ENCODE data around the gene SLC12A7. TPM values are rescaled to one million over a fixed set of nuclear protein-coding genes. Genes with fewer than 3 reads are reported as not detected.

Gene SLC12A7
- polyA plus RNA-seq, 1 donor (not counting 4 experiments of a cell fraction or from before 2014, with no cell fraction given): 1.5 TPM

- no peak for FAIRE-seq
- Histone ChIP-seq H3K4me2 (ENCODE audit: control insufficient read depth, extremely low read depth, insufficient read depth, low read depth, low read length) (no peak overlapping the region), H2AFZ (ENCODE audit: control insufficient read depth, low read length) (no peak overlapping the region), H3K9me1 (ENCODE audit: control insufficient read depth, extremely low read depth, insufficient read depth, low read length) (no peaks in the 10 kb centered on the region), H3K27ac (ENCODE audit: control insufficient read depth, insufficient read depth, low read length) (no peak overlapping the region), H3K4me3 (ENCODE audit: control insufficient read depth in 2 of 3, extremely low read depth in 1 of 3, insufficient read depth in 2 of 3, low read depth in 1 of 3, low read length in 3 of 3) (no peak overlapping the region), H3K36me3 (ENCODE audit: control insufficient read depth in 2 of 2, extremely low read depth in 1 of 2, insufficient read depth in 2 of 2, low read length in 2 of 2) (peaks cover 0 to 3% of the 10 kb centered on the region in 2 experiments), H3K9me3 (ENCODE audit: control insufficient read depth, low read depth, low read length) (no peaks in the 10 kb centered on the region), H3K27me3 (ENCODE audit: control insufficient read depth, extremely low read depth, insufficient read depth, low read length) (no peaks in the 10 kb centered on the region), H4K20me1 (ENCODE audit: control insufficient read depth, extremely low read depth, insufficient read depth, low read length) (no peaks in the 10 kb centered on the region), H3K4me1 (ENCODE audit: control insufficient read depth, extremely low read depth, insufficient read depth, low read length) (no peaks in the 10 kb centered on the region), H3K9ac (ENCODE audit: control insufficient read depth, extremely low read depth, insufficient read depth, low read length) (no peak overlapping the region), H3K79me2 (ENCODE audit: control insufficient read depth, insufficient read depth, low read length) (no peaks in the 10 kb centered on the region)
- no peak for DNase-seq (ENCODE audit: low read depth, low spot score)
- dilution Hi-C loops (cut with MboI; ENCODE audit: extremely low pct_ligation_motif_present, low sequenced_read_pairs): no loop called here
- TF ChIP-seq EZH2 (IDR thresholded peaks at IDR 0.05; ENCODE audit: low read length): no peak
- TF ChIP-seq, protein P1, sequence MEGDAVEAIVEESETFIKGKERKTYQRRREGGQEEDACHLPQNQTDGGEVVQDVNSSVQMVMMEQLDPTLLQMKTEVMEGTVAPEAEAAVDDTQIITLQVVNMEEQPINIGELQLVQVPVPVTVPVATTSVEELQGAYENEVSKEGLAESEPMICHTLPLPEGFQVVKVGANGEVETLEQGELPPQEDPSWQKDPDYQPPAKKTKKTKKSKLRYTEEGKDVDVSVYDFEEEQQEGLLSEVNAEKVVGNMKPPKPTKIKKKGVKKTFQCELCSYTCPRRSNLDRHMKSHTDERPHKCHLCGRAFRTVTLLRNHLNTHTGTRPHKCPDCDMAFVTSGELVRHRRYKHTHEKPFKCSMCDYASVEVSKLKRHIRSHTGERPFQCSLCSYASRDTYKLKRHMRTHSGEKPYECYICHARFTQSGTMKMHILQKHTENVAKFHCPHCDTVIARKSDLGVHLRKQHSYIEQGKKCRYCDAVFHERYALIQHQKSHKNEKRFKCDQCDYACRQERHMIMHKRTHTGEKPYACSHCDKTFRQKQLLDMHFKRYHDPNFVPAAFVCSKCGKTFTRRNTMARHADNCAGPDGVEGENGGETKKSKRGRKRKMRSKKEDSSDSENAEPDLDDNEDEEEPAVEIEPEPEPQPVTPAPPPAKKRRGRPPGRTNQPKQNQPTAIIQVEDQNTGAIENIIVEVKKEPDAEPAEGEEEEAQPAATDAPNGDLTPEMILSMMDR (optimal IDR thresholded peaks at IDR 0.05 in 1 of 3, IDR thresholded peaks at IDR 0.05 in 1 of 3, conservative IDR thresholded peaks at IDR 0.05 in 1 of 3; ENCODE audit: extremely low read depth in 1 of 3, insufficient read depth in 2 of 3, low read length in 3 of 3): no peak
Measured at GRCh38 chr5:1092122-1092521, 19.7 kb downstream of the SLC12A7 start.

- H3K4me3 ChIP-seq (ENCODE audit: control insufficient read depth in 2 of 3, extremely low read depth in 1 of 3, insufficient read depth in 2 of 3, low read depth in 1 of 3, low read length in 3 of 3): no peak overlapping the region
- H3K4me1 ChIP-seq (ENCODE audit: control insufficient read depth, extremely low read depth, insufficient read depth, low read length): no peaks in the 10 kb centered on the region
- TF ChIP-seq, protein P1 (optimal IDR thresholded peaks at IDR 0.05 in 1 of 3, IDR thresholded peaks at IDR 0.05 in 1 of 3, conservative IDR thresholded peaks at IDR 0.05 in 1 of 3; ENCODE audit: extremely low read depth in 1 of 3, insufficient read depth in 2 of 3, low read length in 3 of 3): no peak
- TF ChIP-seq EZH2 (IDR thresholded peaks at IDR 0.05; ENCODE audit: low read length): no peak
- H3K27ac ChIP-seq (ENCODE audit: control insufficient read depth, insufficient read depth, low read length): no peak overlapping the region
- no peaks in the 10 kb centered on the region for H3K27me3 ChIP-seq (ENCODE audit: control insufficient read depth, extremely low read depth, insufficient read depth, low read length)
- H2AFZ ChIP-seq (ENCODE audit: control insufficient read depth, low read length): no peak overlapping the region
- H3K36me3 ChIP-seq (ENCODE audit: control insufficient read depth in 2 of 2, extremely low read depth in 1 of 2, insufficient read depth in 2 of 2, low read length in 2 of 2): peaks cover 0 to 4% of the 10 kb centered on the region in 2 experiments
- FAIRE-seq (no peak), DNase-seq (ENCODE audit: low read depth, low spot score) (no peak)
- dilution Hi-C loops (cut with MboI; ENCODE audit: extremely low pct_ligation_motif_present, low sequenced_read_pairs): no loop called here
- H3K79me2 ChIP-seq (ENCODE audit: control insufficient read depth, insufficient read depth, low read length): no peaks in the 10 kb centered on the region
- H3K9me3 ChIP-seq (ENCODE audit: control insufficient read depth, low read depth, low read length): no peaks in the 10 kb centered on the region
- no peaks in the 10 kb centered on the region for H3K9me1 ChIP-seq (ENCODE audit: control insufficient read depth, extremely low read depth, insufficient read depth, low read length)
- H3K9ac ChIP-seq (ENCODE audit: control insufficient read depth, extremely low read depth, insufficient read depth, low read length): no peak overlapping the region
- H4K20me1 ChIP-seq (ENCODE audit: control insufficient read depth, extremely low read depth, insufficient read depth, low read length): no peaks in the 10 kb centered on the region
- no peak overlapping the region for H3K4me2 ChIP-seq (ENCODE audit: control insufficient read depth, extremely low read depth, insufficient read depth, low read depth, low read length)
Measured at GRCh38 chr5:1091632-1092031, 20.2 kb downstream of the SLC12A7 start.

Measured in keratinocyte (primary cell).